ENCODE data around the gene LSMEM2. TPM values are rescaled to one million over a fixed set of nuclear protein-coding genes. Genes with fewer than 3 reads are reported as not detected.

LSMEM2 gene
- total RNA-seq, 2 donors from 2014 or later, result not detected

DNA sequence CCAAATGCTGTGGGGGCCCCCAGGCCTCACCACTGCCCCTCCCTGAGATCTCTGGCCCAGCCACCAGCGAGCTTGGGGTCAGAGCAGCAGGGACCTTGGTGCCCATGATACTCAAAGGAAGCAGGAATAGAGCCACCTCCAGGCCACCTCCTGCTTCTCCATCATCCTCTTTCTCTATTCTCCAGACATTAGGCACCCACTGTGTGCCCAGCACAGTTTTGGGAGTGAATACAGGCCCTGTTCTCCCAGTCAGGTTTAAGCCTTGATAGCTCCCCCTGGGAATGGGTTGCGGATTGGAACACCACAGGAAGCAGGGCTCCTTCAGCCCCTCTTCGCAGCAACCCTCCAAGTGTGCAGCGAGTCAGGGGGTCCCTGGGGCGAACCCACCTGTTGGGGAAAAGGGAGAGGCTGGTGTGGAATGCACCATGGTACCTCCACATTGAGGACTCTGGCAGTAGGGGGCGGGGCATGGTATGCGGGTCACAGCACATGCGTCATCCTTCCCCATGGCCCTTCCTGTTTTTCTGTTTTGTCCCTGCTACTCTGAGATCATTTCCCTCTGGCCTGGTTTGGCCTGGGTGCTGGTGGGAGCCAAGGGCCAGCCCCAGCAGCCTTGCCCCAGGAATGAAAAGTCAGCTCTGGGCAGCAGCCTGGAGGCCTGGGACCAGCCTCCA is 24.2 kb upstream of the LSMEM2 start:
- H3K4me3 ChIP-seq, result no peak overlapping the region
- intact Hi-C loops (cut with DNase I), result no loop called here
- no peak overlapping the region for H3K9ac ChIP-seq (ENCODE audit: low read depth in 2 of 2, low read length in 2 of 2)
- H3K36me3 ChIP-seq, result peaks cover 8% of the 10 kb centered on the region
- TF ChIP-seq, protein P1, sequence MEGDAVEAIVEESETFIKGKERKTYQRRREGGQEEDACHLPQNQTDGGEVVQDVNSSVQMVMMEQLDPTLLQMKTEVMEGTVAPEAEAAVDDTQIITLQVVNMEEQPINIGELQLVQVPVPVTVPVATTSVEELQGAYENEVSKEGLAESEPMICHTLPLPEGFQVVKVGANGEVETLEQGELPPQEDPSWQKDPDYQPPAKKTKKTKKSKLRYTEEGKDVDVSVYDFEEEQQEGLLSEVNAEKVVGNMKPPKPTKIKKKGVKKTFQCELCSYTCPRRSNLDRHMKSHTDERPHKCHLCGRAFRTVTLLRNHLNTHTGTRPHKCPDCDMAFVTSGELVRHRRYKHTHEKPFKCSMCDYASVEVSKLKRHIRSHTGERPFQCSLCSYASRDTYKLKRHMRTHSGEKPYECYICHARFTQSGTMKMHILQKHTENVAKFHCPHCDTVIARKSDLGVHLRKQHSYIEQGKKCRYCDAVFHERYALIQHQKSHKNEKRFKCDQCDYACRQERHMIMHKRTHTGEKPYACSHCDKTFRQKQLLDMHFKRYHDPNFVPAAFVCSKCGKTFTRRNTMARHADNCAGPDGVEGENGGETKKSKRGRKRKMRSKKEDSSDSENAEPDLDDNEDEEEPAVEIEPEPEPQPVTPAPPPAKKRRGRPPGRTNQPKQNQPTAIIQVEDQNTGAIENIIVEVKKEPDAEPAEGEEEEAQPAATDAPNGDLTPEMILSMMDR (IDR thresholded peaks at IDR 0.05), result no peak
- peaks cover 3% of the 10 kb centered on the region for H3K4me1 ChIP-seq
- H3K27me3 ChIP-seq, result no peaks in the 10 kb centered on the region
- peak overlapping the region; percentile 33 for H3K27ac ChIP-seq
- no peak for DNase-seq
- no peaks in the 10 kb centered on the region for H3K9me3 ChIP-seq

DNA sequence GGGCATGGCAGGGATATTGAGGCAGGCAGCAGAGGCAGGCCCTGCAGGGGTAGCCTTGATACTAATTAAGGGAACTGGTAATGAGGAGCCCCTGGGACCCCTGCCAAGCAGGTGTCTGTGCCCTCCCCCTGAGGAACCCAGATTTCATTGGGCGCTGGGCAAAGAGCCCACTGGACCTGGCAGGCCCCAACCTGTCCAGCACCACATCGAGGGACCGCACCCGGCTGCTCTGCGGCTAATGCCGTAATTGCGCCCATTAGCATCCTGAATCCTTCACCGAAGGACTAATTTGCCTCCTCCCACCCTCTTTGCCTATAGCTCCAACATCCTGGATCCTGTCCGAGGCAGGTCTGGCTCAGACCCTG is 23.7 kb upstream of the LSMEM2 start:
- H3K9ac ChIP-seq (ENCODE audit: low read depth in 2 of 2, low read length in 2 of 2), result no peak overlapping the region
- intact Hi-C loops (cut with DNase I), result no loop called here

DNA sequence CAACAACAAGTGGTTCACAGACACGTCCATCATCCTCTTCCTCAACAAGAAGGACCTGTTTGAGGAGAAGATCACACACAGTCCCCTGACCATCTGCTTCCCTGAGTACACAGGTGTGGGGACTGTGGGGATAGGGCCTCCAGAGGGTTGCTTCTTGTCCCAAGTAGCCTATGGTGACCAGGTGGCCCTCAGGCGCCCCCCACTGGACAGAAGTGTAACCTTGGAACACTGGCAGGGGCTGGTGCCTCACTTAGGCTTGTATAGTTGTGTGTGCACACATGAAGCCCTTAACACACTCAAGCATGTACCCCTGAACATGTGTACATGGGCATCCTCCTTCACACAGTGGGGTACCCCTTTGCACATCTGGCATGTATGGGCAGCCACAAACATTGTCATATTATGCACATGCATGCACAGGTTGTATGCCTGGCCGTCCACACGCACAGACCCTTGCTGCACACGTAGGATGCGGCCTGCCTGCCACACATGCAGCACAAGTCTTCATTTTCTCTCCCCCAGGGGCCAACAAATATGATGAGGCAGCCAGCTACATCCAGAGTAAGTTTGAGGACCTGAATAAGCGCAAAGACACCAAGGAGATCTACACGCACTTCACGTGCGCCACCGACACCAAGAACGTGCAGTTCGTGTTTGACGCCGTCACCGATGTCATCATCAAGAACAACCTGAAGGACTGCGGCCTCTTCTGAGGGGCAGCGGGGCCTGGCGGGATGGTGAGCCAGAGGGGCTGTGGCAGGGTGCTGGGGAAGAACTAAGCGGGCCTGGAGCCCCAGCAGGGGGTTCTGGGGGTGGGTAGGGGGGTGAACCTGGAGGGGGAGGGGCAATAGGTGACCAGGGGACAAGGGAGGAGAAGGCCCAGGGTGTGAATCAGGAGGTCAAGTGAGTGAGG is 21.7 kb upstream of the LSMEM2 start:
- no peak overlapping the region for H3K27ac ChIP-seq
- H3K9me3 ChIP-seq, result no peaks in the 10 kb centered on the region
- no peak overlapping the region for H3K4me3 ChIP-seq
- H3K27me3 ChIP-seq, result no peaks in the 10 kb centered on the region
- DNase-seq, result peak; percentile 71
- no peak overlapping the region for H3K9ac ChIP-seq (ENCODE audit: low read depth in 2 of 2, low read length in 2 of 2)
- peaks cover 8% of the 10 kb centered on the region for H3K36me3 ChIP-seq
- peaks cover 4% of the 10 kb centered on the region for H3K4me1 ChIP-seq
- TF ChIP-seq, protein P1 (IDR thresholded peaks at IDR 0.05), result peak; percentile 59
- intact Hi-C loops (cut with DNase I), result no loop called here

More for the DNA sequence above, 23.7 kb upstream of the LSMEM2 start:
- TF ChIP-seq, protein P1 (IDR thresholded peaks at IDR 0.05), result no peak
- H3K27ac ChIP-seq, result peak overlapping the region; percentile 33
- H3K4me3 ChIP-seq, result no peak overlapping the region
- peaks cover 8% of the 10 kb centered on the region for H3K36me3 ChIP-seq
- peaks cover 4% of the 10 kb centered on the region for H3K4me1 ChIP-seq
- H3K9me3 ChIP-seq, result no peaks in the 10 kb centered on the region
- no peak for DNase-seq
- H3K27me3 ChIP-seq, result no peaks in the 10 kb centered on the region

DNA sequence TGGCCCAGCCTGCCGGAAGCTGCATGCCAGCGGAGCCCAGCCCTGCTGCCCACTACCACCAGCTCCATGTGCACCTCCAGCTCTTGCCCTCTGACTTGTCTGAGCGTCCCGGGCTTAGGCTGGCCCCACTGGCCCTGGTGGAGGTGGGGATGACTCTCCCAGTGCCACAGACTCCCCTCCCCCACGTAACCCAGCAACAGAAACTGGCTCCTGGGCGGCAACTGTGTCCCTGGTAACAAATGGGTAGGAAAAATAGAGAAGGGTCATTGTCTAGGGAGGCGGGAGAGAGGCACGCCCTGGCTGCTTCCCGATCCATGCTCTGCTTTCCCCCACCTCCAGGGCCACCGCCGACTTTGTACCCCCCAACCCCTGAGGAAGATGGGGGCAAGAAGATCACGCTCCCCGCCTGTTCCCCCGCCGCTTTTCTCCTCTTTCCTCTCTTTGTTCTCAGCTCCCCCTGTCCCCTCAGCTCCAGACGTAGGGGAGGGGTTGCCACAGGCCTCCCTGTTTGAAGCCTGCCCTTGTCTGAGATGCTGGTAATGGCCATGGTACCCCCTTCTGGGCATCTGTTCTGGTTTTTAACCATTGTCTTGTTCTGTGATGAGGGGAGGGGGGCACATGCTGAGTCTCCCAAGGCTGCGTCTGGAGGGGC is 20.7 kb upstream of the LSMEM2 start:
- no peaks in the 10 kb centered on the region for H3K27me3 ChIP-seq
- H3K4me3 ChIP-seq, result no peak overlapping the region
- peaks cover 8% of the 10 kb centered on the region for H3K36me3 ChIP-seq
- no peak overlapping the region for H3K27ac ChIP-seq
- intact Hi-C loops (cut with DNase I), result no loop called here
- H3K4me1 ChIP-seq, result peaks cover 4% of the 10 kb centered on the region
- H3K9ac ChIP-seq (ENCODE audit: low read depth in 2 of 2, low read length in 2 of 2), result no peak overlapping the region
- TF ChIP-seq, protein P1 (IDR thresholded peaks at IDR 0.05), result no peak
- DNase-seq, result no peak
- H3K9me3 ChIP-seq, result no peaks in the 10 kb centered on the region

DNA sequence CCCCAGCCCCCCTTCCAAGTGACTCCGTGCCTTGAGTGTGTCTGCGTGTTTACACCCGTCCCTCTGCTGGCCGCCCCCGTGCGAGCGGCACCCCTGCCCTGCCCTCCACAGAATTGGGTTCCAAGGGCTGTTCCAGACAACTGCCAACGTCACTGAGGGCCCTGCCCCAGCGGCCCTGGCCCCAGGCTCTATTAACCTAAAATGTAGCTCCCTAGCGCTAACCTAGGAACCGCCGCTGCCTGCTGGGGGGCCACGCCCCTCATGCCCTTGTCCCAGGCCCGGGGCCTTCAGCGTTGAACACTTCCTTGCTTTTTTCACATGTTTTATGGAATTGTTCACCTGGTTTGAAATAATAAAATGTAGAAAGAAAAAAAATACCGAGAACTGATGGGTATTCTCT is 19.9 kb upstream of the LSMEM2 start:
- H3K4me1 ChIP-seq, result peaks cover 4% of the 10 kb centered on the region
- no peak overlapping the region for H3K4me3 ChIP-seq
- TF ChIP-seq, protein P1 (IDR thresholded peaks at IDR 0.05), result no peak

More for the DNA sequence above, 19.9 kb upstream of the LSMEM2 start:
- no peak for DNase-seq
- H3K9ac ChIP-seq (ENCODE audit: low read depth in 2 of 2, low read length in 2 of 2), result peak overlapping the region in 1 of 2 donors; percentile 55
- no peaks in the 10 kb centered on the region for H3K9me3 ChIP-seq
- no peak overlapping the region for H3K27ac ChIP-seq
- H3K27me3 ChIP-seq, result no peaks in the 10 kb centered on the region
- H3K36me3 ChIP-seq, result peaks cover 8% of the 10 kb centered on the region
- intact Hi-C loops (cut with DNase I), result no loop called here
